H7 (cell line): ENCODE results near the gene SFTPA2. TPM values are rescaled to one million over a fixed set of nuclear protein-coding genes. Genes with fewer than 3 reads are reported as not detected.
A peak's percentile ranks its signal among the peaks of the same experiment; 100 is the strongest.
"Not testable (repeated sequence)": the region's sequence is repeated elsewhere in the genome, so short reads cannot be mapped to it uniquely, and the experiment has no call there.

Source experiments
- DNase-seq: peaks from one replicate; pipeline ENCODE4 v3.0.0; 2012
- H3K27me3 ChIP-seq: 2 replicates; pipeline ENCODE4 v1.6.0; 2011; ENCODE audit warnings: mild to moderate bottlenecking, low read length; ENCODE audit not compliant: control insufficient read depth, insufficient read depth
- H3K36me3 ChIP-seq: replicated peaks from 2 replicates; pipeline ENCODE4 v1.5.1; 2011; ENCODE audit warnings: low read length; ENCODE audit not compliant: control insufficient read depth, insufficient read depth
- H3K4me3 ChIP-seq: 2 replicates; pipeline ENCODE4 v1.5.1; 2011; ENCODE audit warnings: low read depth, mild to moderate bottlenecking, control low read depth, low read length, moderate library complexity; ENCODE audit not compliant: insufficient read depth
- total RNA-seq: library from RNA; depleted of rRNA; stranded (reverse); fragments of >200 nt; shearing (Covaris generic); gene quantifications from 2 replicates; pipeline ENCODE4 v1.2.3, GENCODE V29; 2014

Gene SFTPA2
- total RNA-seq, 1 experiment from 2014 or later = not detected

DNA sequence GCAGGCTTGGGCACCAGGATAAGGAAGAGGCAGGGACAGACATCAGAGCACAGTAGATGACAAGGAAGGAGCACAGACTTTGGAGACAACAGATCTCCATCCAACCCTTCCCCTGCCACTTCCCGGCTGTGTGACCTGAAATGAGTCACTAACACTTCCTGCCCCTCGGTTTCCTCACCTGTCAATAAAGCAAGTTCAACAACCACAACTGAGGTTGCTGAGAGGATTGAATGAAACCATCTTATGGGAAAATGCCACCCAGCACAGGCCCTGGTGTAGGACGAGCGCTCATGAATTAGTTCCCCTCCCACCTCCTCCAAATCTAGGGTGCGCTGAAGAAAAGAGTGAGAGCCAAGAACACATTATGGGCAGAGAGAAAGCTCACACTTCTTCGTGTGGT lies 22.7 kb upstream of the SFTPA2 start:
- not testable (repeated sequence) for DNase-seq, H3K27me3 ChIP-seq, H3K4me3 ChIP-seq, H3K36me3 ChIP-seq

DNA sequence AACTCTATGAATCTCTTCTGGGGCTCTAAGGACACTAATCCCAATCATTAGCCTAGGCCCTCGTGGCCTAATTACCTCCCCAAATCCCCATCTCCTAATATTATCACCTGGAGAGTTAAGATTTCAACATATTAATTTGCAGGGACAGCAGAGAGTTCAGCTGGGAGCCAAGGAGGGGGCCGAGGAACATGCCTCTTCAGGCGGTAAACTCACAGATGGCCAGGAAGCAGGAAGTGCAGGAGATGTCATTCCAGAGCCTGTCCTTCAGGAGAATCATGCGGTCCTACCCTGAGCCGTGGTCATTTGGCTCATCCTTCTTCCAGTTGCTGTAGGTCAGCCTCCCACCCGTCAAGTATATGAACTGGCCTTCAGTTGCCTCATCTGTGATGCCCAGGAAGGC lies 21.9 kb upstream of the SFTPA2 start:
- H3K4me3 ChIP-seq = no peak overlapping the region
- H3K27me3 ChIP-seq = no peaks in the 10 kb centered on the region
- no peaks in the 10 kb centered on the region for H3K36me3 ChIP-seq
- DNase-seq = no peak

DNA sequence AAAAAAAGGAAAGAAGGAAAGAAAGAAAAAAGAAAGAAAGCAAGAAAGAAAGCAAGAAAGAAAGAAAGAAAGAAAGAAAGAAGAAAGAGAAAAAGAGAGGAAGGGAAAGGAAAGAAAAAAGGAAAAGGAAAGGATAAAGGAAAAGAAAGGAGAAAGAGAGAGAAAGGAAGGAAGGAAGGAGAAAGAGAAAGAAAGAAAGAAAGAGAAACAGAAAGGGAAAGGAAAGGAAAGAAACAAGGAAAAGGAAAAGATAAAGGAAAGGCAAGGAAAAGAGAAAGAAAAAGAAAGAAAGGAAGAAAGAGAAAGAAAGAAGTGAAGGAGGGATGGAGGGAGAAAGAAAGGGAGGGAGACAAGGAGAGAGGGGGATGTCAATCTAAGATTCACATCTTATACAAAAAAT lies 20.8 kb upstream of the SFTPA2 start:
- no peaks in the 10 kb centered on the region for H3K36me3 ChIP-seq
- H3K27me3 ChIP-seq = no peaks in the 10 kb centered on the region
- no peak overlapping the region for H3K4me3 ChIP-seq
- no peak for DNase-seq

DNA sequence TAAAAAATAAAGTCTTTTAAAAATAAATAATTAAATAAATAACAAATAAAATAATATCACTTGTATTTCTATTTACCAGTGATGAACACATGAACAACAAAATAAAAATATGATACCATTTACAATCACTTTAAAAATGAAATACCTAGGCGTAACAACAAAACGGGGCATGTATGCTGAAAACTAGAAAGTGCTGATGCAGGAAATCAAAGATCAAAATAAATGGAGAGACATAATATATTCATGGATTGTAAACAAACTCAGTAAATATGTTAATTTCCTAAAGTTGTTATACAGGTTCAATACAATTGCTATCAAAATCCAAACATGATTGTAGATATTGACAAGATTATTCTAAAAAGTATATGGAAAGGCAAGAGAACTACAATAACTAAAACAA lies 19.2 kb upstream of the SFTPA2 start:
- no peaks in the 10 kb centered on the region for H3K27me3 ChIP-seq
- H3K36me3 ChIP-seq = no peaks in the 10 kb centered on the region
- no peak for DNase-seq
- H3K4me3 ChIP-seq = no peak overlapping the region

DNA sequence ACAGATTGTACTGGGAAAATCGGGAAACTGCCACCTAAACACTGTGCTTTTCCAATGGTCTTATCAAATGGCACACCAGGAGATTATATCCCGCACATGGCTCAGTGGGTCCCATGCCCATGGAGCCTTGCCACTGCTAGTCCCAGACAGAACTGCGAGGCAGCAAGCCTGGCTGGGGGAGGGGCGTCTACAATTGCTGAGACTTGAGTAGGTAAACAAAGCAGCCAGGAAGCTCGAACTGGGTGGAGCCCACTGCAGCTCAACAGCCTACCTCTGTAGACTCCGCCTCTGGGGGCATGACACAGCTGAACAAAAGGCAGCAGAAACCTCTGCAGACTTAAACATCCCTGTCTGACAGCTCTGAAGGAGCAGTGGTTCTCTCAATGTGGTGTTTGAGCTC lies 10.4 kb upstream of the SFTPA2 start:
- H3K36me3 ChIP-seq, H3K4me3 ChIP-seq, DNase-seq, H3K27me3 ChIP-seq: not testable (repeated sequence)

DNA sequence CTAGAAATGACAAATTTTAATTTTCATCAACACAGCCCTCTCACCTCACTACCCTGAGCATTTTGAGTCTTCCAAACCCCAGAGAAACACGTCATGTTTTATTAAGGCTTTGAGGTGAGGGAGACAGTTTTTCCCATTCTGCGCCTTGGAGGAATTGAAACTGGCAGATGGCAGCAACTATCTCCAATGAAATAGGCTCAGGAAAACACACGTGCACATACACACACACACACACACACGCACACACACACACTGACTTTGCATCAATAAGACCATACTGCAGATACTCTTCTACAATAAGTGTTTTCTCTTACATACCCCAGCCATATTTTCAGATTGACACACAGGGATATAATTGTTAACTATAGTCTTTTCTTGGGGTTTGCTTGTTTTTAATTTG lies 3.2 kb upstream of the SFTPA2 start:
- Histone ChIP-seq H3K36me3 (no peaks in the 10 kb centered on the region), H3K27me3 (peaks cover 8% of the 10 kb centered on the region), H3K4me3 (no peak overlapping the region)
- no peak for DNase-seq

DNA sequence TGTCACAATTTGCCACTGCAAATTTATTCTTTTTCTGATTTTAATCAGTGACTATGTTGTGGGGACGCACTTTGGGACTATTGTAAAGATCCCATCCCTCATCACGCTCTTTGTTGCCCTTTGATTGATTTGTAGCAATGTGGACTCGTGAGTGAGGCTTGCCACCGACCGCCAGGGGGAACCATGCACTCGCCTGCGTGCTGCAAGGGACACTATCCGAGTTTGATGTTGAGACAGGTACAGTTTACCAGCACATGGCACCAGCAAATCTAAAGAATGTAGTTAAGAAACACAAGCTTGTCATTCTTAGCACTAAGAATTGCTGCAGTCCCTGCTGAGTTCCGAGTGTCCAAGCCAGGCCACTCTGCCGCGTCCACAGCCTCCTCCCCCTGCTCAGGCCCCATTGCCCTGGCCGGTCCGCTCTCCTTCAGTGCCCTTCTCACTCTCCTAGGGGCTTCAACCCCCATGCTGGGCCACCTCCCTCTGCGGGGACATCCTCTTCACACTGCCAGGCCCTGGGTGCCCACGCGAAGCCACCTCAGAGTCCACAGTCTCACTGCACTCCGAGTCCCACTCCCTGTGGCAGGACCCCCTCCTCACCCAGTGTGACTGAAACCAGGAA lies 2.0 kb upstream of the SFTPA2 start:
- peaks cover 8% of the 10 kb centered on the region for H3K27me3 ChIP-seq
- peak overlapping the region; percentile 2; the same call in 1 of the 2 replicates for H3K4me3 ChIP-seq
- H3K36me3 ChIP-seq = no peaks in the 10 kb centered on the region
- peak; percentile 81 for DNase-seq

DNA sequence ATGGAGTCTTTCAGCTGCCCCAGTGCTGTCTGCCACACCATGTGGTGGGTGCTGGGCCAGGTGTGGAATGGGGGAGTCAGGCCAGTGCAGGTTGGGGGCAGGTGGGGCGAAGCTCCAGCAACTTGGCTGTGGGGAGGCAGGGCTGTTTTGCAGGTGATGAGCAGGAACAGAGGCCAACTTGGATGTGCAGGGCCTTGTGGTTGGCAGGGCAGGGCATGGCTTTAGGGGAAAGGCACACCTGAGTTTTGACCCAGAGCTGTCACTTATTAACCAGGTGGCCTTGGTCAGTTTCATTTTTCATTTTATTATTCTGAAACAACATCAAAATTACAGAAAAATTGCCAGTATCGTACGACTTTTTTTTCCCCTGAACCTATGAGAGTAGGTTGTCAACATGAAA lies 1.1 kb upstream of the SFTPA2 start:
- no peaks in the 10 kb centered on the region for H3K36me3 ChIP-seq
- peaks cover 8% of the 10 kb centered on the region for H3K27me3 ChIP-seq
- DNase-seq = no peak
- no peak overlapping the region for H3K4me3 ChIP-seq

DNA sequence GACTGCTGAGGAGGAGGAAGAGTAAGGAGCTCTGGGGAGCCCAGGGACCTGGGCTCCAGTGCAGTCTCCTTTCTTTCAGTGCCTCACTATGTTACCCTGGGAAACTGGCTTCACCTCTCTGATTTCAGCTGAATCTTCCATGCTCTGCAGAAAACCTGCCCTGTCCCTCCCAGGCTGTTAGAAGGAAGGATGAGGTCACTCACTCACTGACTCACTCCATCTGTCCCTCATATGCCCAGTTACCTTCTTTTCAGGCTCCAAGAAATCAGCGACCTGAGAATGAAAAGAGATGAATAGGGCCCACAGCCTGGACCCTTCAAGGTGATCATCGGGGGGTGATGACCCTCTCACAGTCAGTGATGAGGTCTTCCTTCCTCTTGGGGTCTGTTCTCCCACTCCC lies 481 bp downstream of the SFTPA2 start:
- peaks cover 8% of the 10 kb centered on the region for H3K27me3 ChIP-seq
- no peak overlapping the region for H3K4me3 ChIP-seq
- no peaks in the 10 kb centered on the region for H3K36me3 ChIP-seq
- DNase-seq = no peak

DNA sequence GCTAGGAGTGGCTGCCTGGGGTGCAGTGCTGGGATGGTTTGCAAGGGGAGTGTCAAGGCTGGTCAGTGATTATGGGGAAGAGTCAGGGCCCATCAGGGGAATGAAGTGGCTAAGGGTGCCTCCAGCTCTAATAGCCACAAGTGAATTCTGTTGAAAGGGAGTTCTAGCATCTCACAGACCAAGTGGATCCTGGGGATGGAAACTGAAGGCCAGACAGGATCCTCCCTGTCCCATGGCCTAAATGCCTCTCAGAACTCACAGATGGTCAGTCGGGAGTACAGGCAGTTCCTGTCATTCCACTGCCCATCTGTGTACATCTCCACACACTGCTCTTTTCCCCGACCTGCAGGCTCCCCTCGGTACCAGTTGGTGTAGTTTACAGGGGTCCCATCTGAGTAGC lies 3.2 kb downstream of the SFTPA2 start:
- H3K36me3 ChIP-seq, DNase-seq, H3K4me3 ChIP-seq, H3K27me3 ChIP-seq: not testable (repeated sequence)

DNA sequence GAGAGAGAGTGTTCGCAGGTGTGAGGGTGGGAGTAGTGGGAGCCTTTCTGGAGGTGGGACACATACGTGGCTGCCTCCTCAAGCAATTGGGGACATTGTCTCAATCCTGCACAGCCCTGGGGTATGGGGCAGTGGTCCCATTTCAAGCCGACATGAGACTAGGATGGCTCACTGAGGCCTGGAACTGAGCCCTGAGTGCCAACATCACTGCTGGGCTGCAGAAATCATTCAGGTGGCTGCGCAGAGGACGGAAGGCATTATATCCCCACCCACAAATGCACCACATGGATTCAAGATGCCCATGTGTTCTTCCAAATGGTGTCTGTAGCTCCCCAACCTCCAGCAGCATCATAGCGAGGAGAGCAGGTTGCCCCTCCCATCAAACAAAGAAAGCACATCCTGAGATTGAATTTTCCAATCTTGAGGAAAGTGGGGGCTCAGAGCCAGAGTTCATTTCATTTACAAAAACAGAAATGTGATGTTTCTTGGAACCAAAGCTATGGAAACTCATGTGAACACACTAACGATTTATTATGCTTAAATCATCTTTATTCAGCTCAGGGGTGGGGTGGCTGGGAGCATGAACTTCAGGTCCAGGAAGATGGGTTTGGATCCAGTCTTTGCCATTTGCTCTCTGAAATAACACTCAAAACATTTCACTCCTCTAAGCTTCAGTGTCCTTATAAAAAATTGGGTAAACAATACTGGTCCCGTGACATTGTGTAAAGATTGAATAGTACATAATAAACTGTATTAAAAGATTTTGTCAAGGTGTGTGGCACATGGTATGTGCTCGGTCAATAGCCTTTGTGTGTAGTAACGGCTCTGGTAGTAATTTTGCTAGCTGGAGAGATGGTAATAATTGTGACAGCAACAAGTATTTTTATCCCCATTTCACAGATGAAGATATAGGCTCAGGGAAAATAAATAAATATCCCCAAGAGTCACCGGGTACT lies 4.6 kb downstream of the SFTPA2 start:
- Histone ChIP-seq H3K27me3 (no peaks in the 10 kb centered on the region), H3K4me3 (no peak overlapping the region), H3K36me3 (no peaks in the 10 kb centered on the region)
- DNase-seq = no peak

DNA sequence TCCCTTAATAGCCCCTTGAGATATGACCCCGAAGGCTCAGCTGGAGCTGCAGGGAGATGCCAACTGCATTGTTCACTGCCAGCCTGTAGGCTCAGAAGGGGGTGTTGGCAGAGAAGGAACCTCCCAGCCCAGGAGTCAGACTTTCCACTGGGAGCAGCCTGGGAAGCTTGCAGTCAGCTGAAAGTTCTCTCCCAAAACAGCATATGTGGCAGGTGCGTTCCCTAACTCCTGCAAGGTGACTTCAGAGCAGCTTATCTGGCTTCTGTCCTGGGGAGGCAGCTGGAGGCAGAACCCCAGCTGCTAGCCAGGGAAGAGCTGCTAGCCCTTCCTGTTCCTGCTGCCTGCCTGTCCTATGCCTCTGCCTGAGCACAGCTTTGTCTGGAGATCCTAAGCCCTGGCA lies 8.1 kb downstream of the SFTPA2 start:
- Histone ChIP-seq H3K36me3 (no peaks in the 10 kb centered on the region), H3K4me3 (no peak overlapping the region), H3K27me3 (no peaks in the 10 kb centered on the region)
- no peak for DNase-seq

DNA sequence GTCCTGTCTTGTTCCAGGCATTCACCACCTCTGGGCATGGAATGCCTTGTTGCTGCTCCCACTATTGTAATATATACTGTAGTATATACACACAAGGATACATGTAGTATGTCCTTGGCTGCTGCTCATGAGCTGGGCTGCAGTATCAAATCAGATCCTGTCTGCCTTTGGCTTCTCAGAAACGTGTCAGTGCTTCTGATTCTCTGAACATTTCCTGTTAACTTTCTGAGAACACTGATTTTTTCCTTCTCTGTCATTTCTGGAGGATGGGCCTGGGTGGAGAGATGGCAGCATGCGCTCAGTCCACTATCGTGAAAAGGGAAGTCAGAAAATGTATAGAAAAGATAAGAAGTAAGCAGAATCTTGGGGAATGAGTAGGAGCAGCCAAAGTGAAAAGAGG lies 12.2 kb downstream of the SFTPA2 start:
- H3K36me3 ChIP-seq = no peaks in the 10 kb centered on the region
- H3K27me3 ChIP-seq = no peaks in the 10 kb centered on the region
- no peak overlapping the region for H3K4me3 ChIP-seq
- DNase-seq = no peak

DNA sequence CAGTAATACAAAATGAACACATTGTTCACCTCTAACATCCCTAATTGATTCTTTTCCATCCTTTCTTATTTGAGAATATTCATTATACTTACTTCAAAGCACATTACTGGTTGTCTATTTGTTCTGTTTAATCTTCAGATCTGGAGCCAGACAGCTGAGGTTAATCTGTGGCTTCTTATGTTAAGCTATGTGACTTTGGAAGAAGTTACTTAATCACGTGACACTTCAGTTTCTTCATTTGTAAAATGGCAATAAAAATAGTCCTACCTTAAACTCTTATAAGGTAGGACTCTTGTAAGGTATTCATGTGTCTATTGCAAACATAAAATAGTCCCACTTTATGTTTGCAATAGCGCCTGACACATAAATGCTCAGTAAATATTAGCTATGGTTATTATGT lies 13.1 kb downstream of the SFTPA2 start:
- not testable (repeated sequence) for H3K36me3 ChIP-seq, H3K27me3 ChIP-seq, DNase-seq, H3K4me3 ChIP-seq

DNA sequence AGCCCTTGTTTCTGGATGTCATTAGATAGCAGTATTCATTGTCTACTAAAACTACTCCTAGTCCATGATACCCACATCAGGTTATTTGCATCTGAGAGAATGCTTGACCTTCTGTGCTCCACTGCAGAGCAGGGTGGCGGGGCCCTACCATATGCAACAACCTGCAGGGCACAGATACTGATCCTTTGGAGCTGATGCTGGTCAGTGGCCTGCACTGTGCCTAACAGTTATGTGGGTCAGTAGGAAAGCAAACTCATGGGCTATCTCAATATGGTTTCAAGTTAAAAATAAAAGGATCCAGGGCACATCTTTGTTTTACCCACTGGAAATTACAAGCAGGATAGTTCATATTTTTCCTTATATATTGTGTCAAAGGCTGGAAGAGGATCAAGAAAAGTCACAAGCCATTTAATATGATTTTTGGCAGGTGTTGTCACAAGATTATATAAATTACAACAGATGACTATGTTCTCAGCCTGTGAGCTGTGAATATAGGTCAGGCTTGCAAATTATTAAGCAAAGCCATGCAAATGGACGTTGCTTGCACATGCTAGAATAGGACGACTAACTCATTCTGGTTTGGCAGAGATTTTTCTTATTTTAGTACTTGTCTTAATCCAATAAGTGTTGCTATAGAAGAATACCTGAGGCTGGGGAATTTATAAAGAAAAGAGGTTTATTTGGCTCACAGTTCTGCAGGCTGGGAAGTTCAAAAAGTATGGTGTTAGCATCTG lies 15.1 kb downstream of the SFTPA2 start:
- H3K4me3 ChIP-seq, H3K36me3 ChIP-seq, DNase-seq, H3K27me3 ChIP-seq: not testable (repeated sequence)
